ENCODE results near the gene DYNLRB2. TPM values are rescaled to one million over a fixed set of nuclear protein-coding genes. Genes with fewer than 3 reads are reported as not detected.

DYNLRB2 gene
- total RNA-seq, 2 experiments from 2014 or later, result 0.31 TPM; not detected in 1

GRCh38 chr16:80563066-80563465 is 22.3 kb downstream of the DYNLRB2 start:
- H3K9me3 Mint-ChIP-seq, result no peaks in the 10 kb centered on the region
- TF ChIP-seq CTCF (IDR thresholded peaks at IDR 0.05), result no peak
- peaks cover 17% of the 10 kb centered on the region for H3K4me1 ChIP-seq (ENCODE audit: insufficient read depth, low read length)
- H3K36me3 Mint-ChIP-seq (ENCODE audit: low read depth), result no peaks in the 10 kb centered on the region
- H3K9me3 ChIP-seq (ENCODE audit: control insufficient read depth in 1 of 2, insufficient read depth in 1 of 2, low read length in 2 of 2), result no peaks in the 10 kb centered on the region
- peaks cover 20% of the 10 kb centered on the region for H3K4me1 Mint-ChIP-seq (ENCODE audit: low read depth)
- H3K27ac ChIP-seq (ENCODE audit: low read depth in 1 of 2, low read length in 2 of 2), result no peak overlapping the region
- no peaks in the 10 kb centered on the region for H3K27me3 ChIP-seq (ENCODE audit: control insufficient read depth in 1 of 2, insufficient read depth in 2 of 2, low read length in 2 of 2)
- no peaks in the 10 kb centered on the region for H3K36me3 ChIP-seq (ENCODE audit: insufficient read depth, low read length)
- ChIA-PET CTCF (no interaction called here), POLR2A (interaction anchor here (0.9 kb wide), 1 partner anchor 28 kb away, joined by 3 read pairs; no protein-coding TSS in a partner anchor)
- no peak for DNase-seq
- no peak for ATAC-seq (ENCODE audit: poor library complexity)
- intact Hi-C loops (cut with DNase I, micrococcal nuclease), result no loop called here
- H3K4me3 Mint-ChIP-seq, result no peak overlapping the region
- no peaks in the 10 kb centered on the region for H3K27me3 Mint-ChIP-seq
- no peak overlapping the region for H3K4me3 ChIP-seq (ENCODE audit: low read length)
- no peak overlapping the region for H3K27ac Mint-ChIP-seq

GRCh38 chr16:80564394-80564793 is 23.6 kb downstream of the DYNLRB2 start:
- intact Hi-C loops (cut with DNase I, micrococcal nuclease), result no loop called here
- Mint-ChIP-seq H3K27ac (peak overlapping the region; percentile 77), H3K4me3 (peak overlapping the region; percentile 48), H3K36me3 (ENCODE audit: low read depth) (no peaks in the 10 kb centered on the region), H3K27me3 (no peaks in the 10 kb centered on the region), H3K9me3 (no peaks in the 10 kb centered on the region), H3K4me1 (ENCODE audit: low read depth) (peaks cover 27% of the 10 kb centered on the region)
- peak in 3 of 14 experiments; percentile 21 to 41 (median 21) for DNase-seq
- Histone ChIP-seq H3K36me3 (ENCODE audit: insufficient read depth, low read length) (no peaks in the 10 kb centered on the region), H3K4me1 (ENCODE audit: insufficient read depth, low read length) (peaks cover 22% of the 10 kb centered on the region), H3K9me3 (ENCODE audit: control insufficient read depth in 1 of 2, insufficient read depth in 1 of 2, low read length in 2 of 2) (no peaks in the 10 kb centered on the region), H3K27ac (ENCODE audit: low read depth in 1 of 2, low read length in 2 of 2) (peak overlapping the region in 1 of 2 donors; percentile 25), H3K4me3 (ENCODE audit: low read length) (no peak overlapping the region), H3K27me3 (ENCODE audit: control insufficient read depth in 1 of 2, insufficient read depth in 2 of 2, low read length in 2 of 2) (no peaks in the 10 kb centered on the region)
- ChIA-PET POLR2A (interaction anchor here (1.2 to 1.6 kb wide), 3 partner anchors 10 to 27 kb away, joined by 6 to 9 read pairs (median 7); no protein-coding TSS in a partner anchor), CTCF (no interaction called here)
- ATAC-seq (ENCODE audit: poor library complexity), result peak; percentile 67
- no peak for TF ChIP-seq CTCF (IDR thresholded peaks at IDR 0.05)

- intact Hi-C loops (cut with DNase I, micrococcal nuclease), result no loop called here
- Histone ChIP-seq H3K4me1 (ENCODE audit: insufficient read depth, low read length) (peaks cover 22% of the 10 kb centered on the region), H3K36me3 (ENCODE audit: insufficient read depth, low read length) (no peaks in the 10 kb centered on the region), H3K27me3 (ENCODE audit: control insufficient read depth in 1 of 2, insufficient read depth in 2 of 2, low read length in 2 of 2) (no peaks in the 10 kb centered on the region), H3K9me3 (ENCODE audit: control insufficient read depth in 1 of 2, insufficient read depth in 1 of 2, low read length in 2 of 2) (peaks cover 0 to 8% of the 10 kb centered on the region in 2 experiments), H3K4me3 (ENCODE audit: low read length) (no peak overlapping the region), H3K27ac (ENCODE audit: low read depth in 1 of 2, low read length in 2 of 2) (no peak overlapping the region)
- peak overlapping the region; percentile 4 for H3K27ac Mint-ChIP-seq
- DNase-seq, result peak in 13 of 14 experiments; percentile 9 to 66 (median 38)
- ChIA-PET POLR2A (interaction anchor here (1.0 kb wide), 1 partner anchor 10 kb away, joined by 3 read pairs; no protein-coding TSS in a partner anchor), CTCF (interaction anchor here (1.6 kb wide), 1 partner anchor 10 kb away, joined by 5 read pairs; no protein-coding TSS in a partner anchor)
- peaks cover 7% of the 10 kb centered on the region for H3K9me3 Mint-ChIP-seq
- peak; percentile 97 for ATAC-seq (ENCODE audit: poor library complexity)
- no peaks in the 10 kb centered on the region for H3K36me3 Mint-ChIP-seq (ENCODE audit: low read depth)
- H3K27me3 Mint-ChIP-seq, result no peaks in the 10 kb centered on the region
- TF ChIP-seq CTCF (IDR thresholded peaks at IDR 0.05), result no peak
- H3K4me3 Mint-ChIP-seq, result peak overlapping the region; percentile 26
- peaks cover 31% of the 10 kb centered on the region for H3K4me1 Mint-ChIP-seq (ENCODE audit: low read depth)
Observed at GRCh38 chr16:80569440-80570105, 28.8 kb downstream of the DYNLRB2 start.
